Fibroblast of villous mesenchyme (primary cell): ENCODE measurements around the gene TMEM161A. TPM values are rescaled to one million over a fixed set of nuclear protein-coding genes. Genes with fewer than 3 reads are reported as not detected.

Experiments
- DNase-seq: peaks from one replicate; pipeline ENCODE4 v3.0.0-alpha.2; 2010; ENCODE audit warnings: low read depth
- H3K4me3 ChIP-seq: 2 replicates; pipeline ENCODE4 v1.5.1; 2011; ENCODE audit warnings: low read depth, mild to moderate bottlenecking, low read length
- total RNA-seq: library from RNA; depleted of rRNA; stranded (reverse); fragments of >200 nt; gene quantifications from 2 replicates; pipeline ENCODE4 v1.2.3, GENCODE V29; 2012
- TF ChIP-seq, protein P1 (sequence below): IDR thresholded peaks from 2 replicates; pipeline ENCODE4 v1.5.1; 2012; ENCODE audit warnings: low read depth, mild to moderate bottlenecking, low read length; ENCODE audit not compliant: insufficient read depth

Gene TMEM161A
- total RNA-seq, 1 donor, result 18.1 TPM

DNA sequence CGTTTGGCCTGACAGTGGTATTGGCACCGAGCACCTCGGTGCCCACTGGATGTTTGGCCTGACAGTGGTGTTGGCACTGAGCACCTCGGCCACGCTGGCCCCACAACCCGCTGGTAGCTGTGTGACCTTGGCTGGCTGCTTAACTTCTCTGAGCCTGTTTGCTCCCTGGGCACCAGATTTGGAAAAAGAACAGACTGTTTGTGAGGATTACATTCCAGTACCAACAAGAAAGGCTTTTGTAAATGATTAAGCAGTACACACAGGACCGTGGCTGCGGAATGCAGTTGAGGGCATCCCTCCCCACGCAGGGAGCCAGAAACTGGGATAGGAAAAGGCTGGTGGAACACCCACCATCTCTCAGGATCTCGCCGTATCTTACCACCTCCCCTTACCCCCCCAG, 42.6 kb downstream of the TMEM161A start:
- H3K4me3 ChIP-seq, result no peak overlapping the region
- DNase-seq, result no peak
- TF ChIP-seq, protein P1, sequence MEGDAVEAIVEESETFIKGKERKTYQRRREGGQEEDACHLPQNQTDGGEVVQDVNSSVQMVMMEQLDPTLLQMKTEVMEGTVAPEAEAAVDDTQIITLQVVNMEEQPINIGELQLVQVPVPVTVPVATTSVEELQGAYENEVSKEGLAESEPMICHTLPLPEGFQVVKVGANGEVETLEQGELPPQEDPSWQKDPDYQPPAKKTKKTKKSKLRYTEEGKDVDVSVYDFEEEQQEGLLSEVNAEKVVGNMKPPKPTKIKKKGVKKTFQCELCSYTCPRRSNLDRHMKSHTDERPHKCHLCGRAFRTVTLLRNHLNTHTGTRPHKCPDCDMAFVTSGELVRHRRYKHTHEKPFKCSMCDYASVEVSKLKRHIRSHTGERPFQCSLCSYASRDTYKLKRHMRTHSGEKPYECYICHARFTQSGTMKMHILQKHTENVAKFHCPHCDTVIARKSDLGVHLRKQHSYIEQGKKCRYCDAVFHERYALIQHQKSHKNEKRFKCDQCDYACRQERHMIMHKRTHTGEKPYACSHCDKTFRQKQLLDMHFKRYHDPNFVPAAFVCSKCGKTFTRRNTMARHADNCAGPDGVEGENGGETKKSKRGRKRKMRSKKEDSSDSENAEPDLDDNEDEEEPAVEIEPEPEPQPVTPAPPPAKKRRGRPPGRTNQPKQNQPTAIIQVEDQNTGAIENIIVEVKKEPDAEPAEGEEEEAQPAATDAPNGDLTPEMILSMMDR, result no peak

DNA sequence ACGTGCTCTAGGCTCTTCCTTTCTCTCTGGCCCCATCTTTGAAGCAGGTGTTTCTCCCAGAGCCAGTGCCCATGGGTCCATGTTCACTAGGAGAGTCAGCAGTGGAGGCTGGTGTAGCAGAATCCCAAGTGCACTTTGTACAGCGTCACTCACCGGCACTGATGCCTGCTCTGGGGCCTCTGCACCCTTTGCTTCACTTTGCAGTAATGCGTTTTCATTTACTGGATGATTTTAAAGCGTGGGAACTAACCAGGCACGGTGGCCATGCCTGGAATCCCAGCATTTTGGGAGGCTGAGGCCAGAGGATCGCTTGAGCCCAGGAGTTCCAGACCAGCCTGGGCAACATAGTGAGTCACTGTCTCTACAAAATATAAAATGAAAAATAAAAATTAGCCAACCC, 43.8 kb downstream of the TMEM161A start:
- no peak overlapping the region for H3K4me3 ChIP-seq
- TF ChIP-seq, protein P1, result no peak
- DNase-seq, result no peak

DNA sequence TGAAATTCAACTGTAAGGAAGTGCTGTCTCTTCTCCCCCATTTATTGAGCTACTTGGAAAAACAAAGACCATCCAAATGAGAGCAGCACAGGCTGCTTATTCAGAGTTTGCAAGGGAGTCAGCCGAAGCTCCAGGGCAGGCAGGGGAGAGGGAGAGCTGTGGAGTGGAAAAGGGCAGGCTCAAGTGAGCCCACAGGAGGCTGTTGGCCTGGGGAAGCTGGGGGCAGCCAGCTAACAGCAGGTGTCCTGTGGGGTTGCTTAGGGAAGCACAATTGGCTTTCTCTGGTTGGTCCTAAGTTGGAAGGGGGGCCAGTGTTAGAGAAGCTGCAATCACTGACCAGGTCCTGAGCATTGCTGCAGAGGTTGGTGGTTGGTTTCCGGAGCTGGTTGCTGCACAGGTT, 50.6 kb downstream of the TMEM161A start:
- DNase-seq, result no peak
- TF ChIP-seq, protein P1, result no peak
- no peak overlapping the region for H3K4me3 ChIP-seq

DNA sequence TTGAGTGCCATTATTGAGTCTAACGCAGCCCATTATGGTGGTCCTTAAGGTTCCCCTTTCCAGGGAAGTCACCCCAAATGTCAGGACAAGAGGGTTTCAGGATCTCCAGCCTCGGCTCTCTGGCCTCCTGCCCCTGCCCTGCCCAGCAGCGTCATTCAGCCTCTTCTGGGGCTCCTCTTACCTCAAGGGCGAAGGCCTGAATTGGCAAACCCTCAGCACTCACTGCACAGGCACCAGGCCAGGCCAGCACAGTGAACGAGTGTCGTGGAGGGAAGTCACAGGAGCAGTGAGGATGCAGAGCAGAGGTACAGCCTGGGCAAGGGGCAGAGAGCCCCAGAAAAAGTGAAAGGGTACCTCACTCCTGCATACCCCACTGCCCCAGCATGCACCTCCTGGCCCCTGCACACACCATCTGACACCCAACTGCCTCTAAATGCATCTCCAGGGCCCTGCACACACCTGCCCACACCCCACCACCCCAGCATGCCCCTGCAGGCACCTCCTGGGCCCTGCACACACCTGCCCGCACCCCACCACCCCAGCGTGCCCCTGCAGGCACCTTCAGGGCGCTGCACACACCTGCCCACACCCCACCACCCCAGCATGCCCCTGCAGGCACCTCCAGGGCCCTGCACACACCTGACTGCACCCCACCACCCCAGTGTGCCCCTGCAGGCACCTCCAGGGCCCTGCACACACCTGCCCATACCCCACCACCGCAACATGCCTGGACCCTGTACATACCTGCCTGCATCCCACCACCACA, 54.7 kb downstream of the TMEM161A start:
- no peak for DNase-seq
- H3K4me3 ChIP-seq, result no peak overlapping the region
- TF ChIP-seq, protein P1, result no peak

DNA sequence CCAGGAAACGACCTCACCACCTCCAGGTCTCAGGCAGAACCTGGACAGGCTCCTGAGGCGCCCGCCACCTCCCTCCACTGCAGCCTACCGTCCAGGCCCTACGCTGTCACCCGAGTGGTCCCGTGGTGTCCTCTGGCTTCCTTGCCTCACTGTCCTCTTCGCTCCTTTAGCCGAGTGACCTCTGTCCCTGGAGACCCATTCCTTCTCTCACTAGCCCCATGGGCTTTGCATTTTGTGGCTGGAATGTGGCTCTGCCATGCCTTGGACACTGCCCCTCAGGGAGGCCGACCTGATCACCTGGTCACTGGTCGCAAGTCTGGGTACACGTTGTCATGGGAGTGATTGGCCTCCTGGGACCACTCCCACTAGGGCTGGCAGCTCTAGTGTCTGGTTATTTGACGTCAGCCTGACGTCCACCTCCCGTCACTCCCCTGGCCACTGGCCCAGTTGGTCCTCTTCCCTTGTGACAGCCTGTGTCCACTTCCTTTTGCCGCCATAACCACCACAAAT, 56.6 kb downstream of the TMEM161A start:
- TF ChIP-seq, protein P1, result no peak

DNA sequence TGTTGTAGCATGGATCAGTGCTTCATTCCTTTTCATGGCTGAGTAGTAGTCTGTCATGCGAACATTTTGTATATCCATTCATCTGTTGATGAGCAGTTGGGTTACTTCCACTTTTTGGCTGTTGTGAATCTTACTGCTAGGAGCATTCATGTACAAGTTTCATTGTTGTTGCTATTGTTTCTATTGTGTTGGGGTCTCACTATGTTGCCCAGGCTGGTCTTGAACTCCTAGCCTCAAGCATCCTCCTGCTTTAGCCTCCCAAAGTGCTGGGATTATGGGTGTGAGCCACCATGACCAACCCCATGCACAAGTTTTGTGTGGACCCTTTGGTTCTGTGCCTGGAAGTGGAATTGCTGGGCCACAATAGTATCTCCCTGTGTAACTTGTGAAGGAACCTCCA, 58.7 kb downstream of the TMEM161A start:
- no peak overlapping the region for H3K4me3 ChIP-seq
- TF ChIP-seq, protein P1, result no peak
- DNase-seq, result no peak

More for the DNA sequence above, 56.6 kb downstream of the TMEM161A start:
- peak; percentile 50 for DNase-seq
- no peak overlapping the region for H3K4me3 ChIP-seq
